Fibroblast of lung (primary cell): ENCODE results near the gene IDE. TPM values are rescaled to one million over a fixed set of nuclear protein-coding genes. Genes with fewer than 3 reads are reported as not detected.

ENCODE experiments used
- DNase-seq, 2 donors: peaks; one replicate each; pipeline versions ENCODE4 v3.0.0 to v3.0.0-alpha.2; 2010; ENCODE audit warnings: low read depth in 2 of 2
- H2AFZ ChIP-seq: 2 replicates; pipeline ENCODE4 v1.5.1; 2012; ENCODE audit warnings: low read length, control low read depth, inconsistent platforms
- H3K27ac ChIP-seq: 2 replicates; pipeline ENCODE4 v1.5.1; 2011; ENCODE audit warnings: low read length, control low read depth; ENCODE audit not compliant: insufficient read depth
- H3K27me3 ChIP-seq: 2 replicates; pipeline ENCODE4 v1.5.1; 2011; ENCODE audit warnings: mild to moderate bottlenecking, low read length; ENCODE audit not compliant: control insufficient read depth, insufficient read depth
- H3K36me3 ChIP-seq: 2 replicates; pipeline ENCODE4 v1.5.1; 2011; ENCODE audit warnings: low read length; ENCODE audit not compliant: control insufficient read depth, insufficient read depth
- H3K4me1 ChIP-seq: 2 replicates; pipeline ENCODE4 v1.5.1; 2011; ENCODE audit warnings: low read length; ENCODE audit not compliant: control insufficient read depth, insufficient read depth; ENCODE audit errors: extremely low read depth
- H3K4me2 ChIP-seq: 2 replicates; pipeline ENCODE4 v1.5.1; 2011; ENCODE audit warnings: low read length, control low read depth; ENCODE audit not compliant: insufficient read depth; ENCODE audit errors: extremely low read depth
- H3K4me3 ChIP-seq, 4 experiments: fragments of 200-600 bp in 1 of 4; sonication (generic) in 1 of 4; replicated peaks in 1 of 4; 2 replicates each; pipeline ENCODE4 v1.5.1; 2011 to 2016; ENCODE audit warnings: low read length in 4 of 4, low read depth in 3 of 4, mild to moderate bottlenecking in 3 of 4, control low read depth in 2 of 4, inconsistent platforms in 1 of 4, mixed read lengths in 1 of 4; ENCODE audit not compliant: insufficient read depth in 1 of 4; ENCODE audit errors: control extremely low read depth in 1 of 4
- H3K79me2 ChIP-seq: 2 replicates; pipeline ENCODE4 v1.5.1; 2012; ENCODE audit warnings: mild to moderate bottlenecking, low read length, inconsistent platforms; ENCODE audit not compliant: control insufficient read depth, insufficient read depth
- H3K9ac ChIP-seq: 2 replicates; pipeline ENCODE4 v1.5.1; 2011; ENCODE audit warnings: mild to moderate bottlenecking, low read length, control low read depth; ENCODE audit not compliant: insufficient read depth
- H3K9me3 ChIP-seq: 2 replicates; pipeline ENCODE4 v1.5.1; 2012; ENCODE audit warnings: low read depth, low read length; ENCODE audit not compliant: control insufficient read depth, insufficient read depth
- H4K20me1 ChIP-seq: 2 replicates; pipeline ENCODE4 v1.5.1; 2011; ENCODE audit warnings: low read length; ENCODE audit not compliant: control insufficient read depth, insufficient read depth; ENCODE audit errors: extremely low read depth
- CTCF ChIP-seq, 2 donors: IDR thresholded peaks in 1 of 2; conservative IDR thresholded peaks in 1 of 2; 1 replicate in 1 of 2; 2 replicates in 1 of 2; pipeline ENCODE4 v1.5.1; 2011 to 2012; ENCODE audit warnings: low read length in 2 of 2, control low read depth in 1 of 2, inconsistent platforms in 1 of 2, low read depth in 1 of 2, mild to moderate bottlenecking in 1 of 2
- EZH2 ChIP-seq: IDR thresholded peaks from 2 replicates; pipeline ENCODE4 v1.5.1; 2012; ENCODE audit warnings: low read length, control low read depth, mild to moderate bottlenecking; ENCODE audit errors: missing control alignments
- polyA plus RNA-seq, 2 donors: library from polyadenylated mRNA; depleted of rRNA in 1 of 2; stranded (reverse) in 1 of 2; unstranded in 1 of 2; fragments of >200 nt; gene quantifications; 2 replicates each; pipeline ENCODE4 v1.2.1, GENCODE V29; 2011 to 2012; ENCODE audit warnings: missing spikeins in 1 of 2
- total RNA-seq: library from RNA; depleted of rRNA; stranded (reverse); fragments of >200 nt; gene quantifications from 2 replicates; pipeline ENCODE4 v1.2.1, GENCODE V29; 2014

IDE gene
- total and polyA plus RNA-seq, 2 donors (not counting 1 experiment from before 2014, with no cell fraction given) = 21.3 to 24.5 TPM

DNA sequence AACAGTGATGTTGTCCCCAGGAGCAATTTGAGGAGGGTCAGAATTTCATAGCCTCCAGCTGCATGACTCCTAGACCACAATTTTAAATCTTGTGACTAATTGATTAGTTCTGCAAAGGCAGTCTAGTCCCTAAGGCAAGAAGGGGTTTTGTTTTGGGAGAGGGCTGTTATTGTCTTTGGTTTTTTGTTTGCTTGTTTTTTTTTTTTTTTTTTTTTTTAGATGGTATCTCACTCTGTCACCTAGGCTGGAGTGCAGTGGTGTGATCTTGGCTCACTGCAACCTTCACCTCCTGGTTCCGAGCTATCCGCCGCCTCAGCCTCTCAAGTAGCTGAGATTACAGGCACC lies 165.9 kb downstream of the IDE start:
- H4K20me1 ChIP-seq = no peaks in the 10 kb centered on the region
- H3K27ac ChIP-seq = no peak overlapping the region
- H2AFZ ChIP-seq = no peak overlapping the region
- TF ChIP-seq EZH2 (no peak), CTCF (conservative IDR thresholded peaks at IDR 0.05 in 1 of 2, IDR thresholded peaks at IDR 0.05 in 1 of 2; ENCODE audit: low read depth in 1 of 2, low read length in 2 of 2) (no peak)
- no peaks in the 10 kb centered on the region for H3K9me3 ChIP-seq
- DNase-seq = no peak
- H3K4me1 ChIP-seq = no peaks in the 10 kb centered on the region
- no peaks in the 10 kb centered on the region for H3K79me2 ChIP-seq
- H3K4me2 ChIP-seq = no peak overlapping the region
- H3K36me3 ChIP-seq = no peaks in the 10 kb centered on the region
- H3K4me3 ChIP-seq = no peak overlapping the region
- no peak overlapping the region for H3K9ac ChIP-seq
- peaks cover 4% of the 10 kb centered on the region for H3K27me3 ChIP-seq

- H3K4me1 ChIP-seq = no peaks in the 10 kb centered on the region
- H4K20me1 ChIP-seq = no peaks in the 10 kb centered on the region
- TF ChIP-seq CTCF (conservative IDR thresholded peaks at IDR 0.05 in 1 of 2, IDR thresholded peaks at IDR 0.05 in 1 of 2; ENCODE audit: low read depth in 1 of 2, low read length in 2 of 2) (no peak), EZH2 (no peak)
- peaks cover 5% of the 10 kb centered on the region for H3K27me3 ChIP-seq
- no peaks in the 10 kb centered on the region for H3K36me3 ChIP-seq
- DNase-seq = no peak
- no peak overlapping the region for H3K27ac ChIP-seq
- no peak overlapping the region for H3K4me3 ChIP-seq
- H3K4me2 ChIP-seq = no peak overlapping the region
- no peak overlapping the region for H2AFZ ChIP-seq
- no peaks in the 10 kb centered on the region for H3K79me2 ChIP-seq
- H3K9me3 ChIP-seq = no peaks in the 10 kb centered on the region
- H3K9ac ChIP-seq = no peak overlapping the region
These were observed 166.4 kb downstream of the IDE start for GRCh38 chr10:92407305-92408016.

DNA sequence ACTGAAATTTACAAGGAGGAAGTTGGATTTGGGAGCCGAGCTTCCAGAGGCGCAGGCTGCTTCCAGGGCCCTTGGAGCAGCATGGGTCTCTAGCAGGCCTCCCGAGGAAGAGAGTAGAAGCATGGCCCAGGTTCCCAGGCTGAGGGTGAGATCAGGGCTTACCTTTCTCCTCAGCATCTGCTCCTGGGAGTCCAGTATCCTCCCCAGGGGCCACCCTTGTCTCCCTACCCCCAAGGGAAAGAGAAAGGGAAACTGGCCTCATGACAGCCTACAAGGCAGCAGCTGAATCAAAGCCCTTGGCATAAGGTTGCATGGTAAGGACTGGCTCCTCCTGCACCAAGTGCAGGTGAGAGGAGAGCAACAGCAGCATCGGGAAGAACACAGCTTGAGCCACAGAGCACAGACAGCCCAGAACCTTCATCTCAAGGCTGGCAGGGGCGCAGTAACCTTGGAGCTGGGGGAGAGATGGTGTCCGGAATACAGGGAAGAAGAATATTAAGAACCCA lies 168.4 kb downstream of the IDE start:
- H3K4me2 ChIP-seq = no peak overlapping the region
- H3K27me3 ChIP-seq = peaks cover 7% of the 10 kb centered on the region
- DNase-seq = no peak
- TF ChIP-seq CTCF (conservative IDR thresholded peaks at IDR 0.05 in 1 of 2, IDR thresholded peaks at IDR 0.05 in 1 of 2; ENCODE audit: low read depth in 1 of 2, low read length in 2 of 2) (no peak), EZH2 (no peak)
- no peak overlapping the region for H2AFZ ChIP-seq
- H3K27ac ChIP-seq = no peak overlapping the region
- H3K36me3 ChIP-seq = no peaks in the 10 kb centered on the region
- no peaks in the 10 kb centered on the region for H3K79me2 ChIP-seq
- H4K20me1 ChIP-seq = no peaks in the 10 kb centered on the region
- H3K9ac ChIP-seq = no peak overlapping the region
- no peaks in the 10 kb centered on the region for H3K9me3 ChIP-seq
- H3K4me1 ChIP-seq = no peaks in the 10 kb centered on the region
- no peak overlapping the region for H3K4me3 ChIP-seq
